Measurements from ENCODE around the gene ACVRL1. TPM values are rescaled to one million over a fixed set of nuclear protein-coding genes. Genes with fewer than 3 reads are reported as not detected.

The ACVRL1 gene
- total RNA-seq, 1 donor from 2014 or later = 933 TPM

DNA sequence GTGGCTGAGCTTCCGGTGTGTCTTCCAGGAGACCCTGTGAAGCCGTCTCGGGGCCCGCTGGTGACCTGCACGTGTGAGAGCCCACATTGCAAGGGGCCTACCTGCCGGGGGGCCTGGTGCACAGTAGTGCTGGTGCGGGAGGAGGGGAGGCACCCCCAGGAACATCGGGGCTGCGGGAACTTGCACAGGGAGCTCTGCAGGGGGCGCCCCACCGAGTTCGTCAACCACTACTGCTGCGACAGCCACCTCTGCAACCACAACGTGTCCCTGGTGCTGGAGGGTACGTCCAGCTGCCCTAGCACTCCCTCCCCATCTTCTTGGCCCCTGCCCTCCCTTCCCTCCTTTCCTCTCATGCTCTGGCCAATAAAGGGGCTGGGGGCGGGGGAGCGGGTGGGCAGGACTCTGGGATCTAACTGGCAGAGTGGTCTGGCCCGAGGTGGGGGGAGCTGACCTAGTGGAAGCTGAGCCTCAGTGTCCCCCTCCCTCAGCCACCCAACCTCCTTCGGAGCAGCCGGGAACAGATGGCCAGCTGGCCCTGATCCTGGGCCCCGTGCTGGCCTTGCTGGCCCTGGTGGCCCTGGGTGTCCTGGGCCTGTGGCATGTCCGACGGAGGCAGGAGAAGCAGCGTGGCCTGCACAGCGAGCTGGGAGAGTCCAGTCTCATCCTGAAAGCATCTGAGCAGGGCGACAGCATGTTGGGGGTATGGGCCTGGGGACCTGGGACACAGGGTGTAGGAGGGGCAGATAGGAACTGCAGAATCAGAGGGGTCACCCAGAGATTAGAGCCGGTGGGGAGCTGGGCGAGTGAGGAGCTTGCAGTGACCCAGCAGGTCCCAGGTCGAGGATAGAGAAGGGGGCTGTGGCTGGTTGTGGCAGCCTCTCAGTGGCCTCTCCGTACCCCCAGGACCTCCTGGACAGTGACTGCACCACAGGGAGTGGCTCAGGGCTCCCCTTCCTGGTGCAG lies 6.0 kb downstream of the ACVRL1 start:
- no peak for DNase-seq (ENCODE audit: extremely low read depth, low read depth, low spot score)

DNA sequence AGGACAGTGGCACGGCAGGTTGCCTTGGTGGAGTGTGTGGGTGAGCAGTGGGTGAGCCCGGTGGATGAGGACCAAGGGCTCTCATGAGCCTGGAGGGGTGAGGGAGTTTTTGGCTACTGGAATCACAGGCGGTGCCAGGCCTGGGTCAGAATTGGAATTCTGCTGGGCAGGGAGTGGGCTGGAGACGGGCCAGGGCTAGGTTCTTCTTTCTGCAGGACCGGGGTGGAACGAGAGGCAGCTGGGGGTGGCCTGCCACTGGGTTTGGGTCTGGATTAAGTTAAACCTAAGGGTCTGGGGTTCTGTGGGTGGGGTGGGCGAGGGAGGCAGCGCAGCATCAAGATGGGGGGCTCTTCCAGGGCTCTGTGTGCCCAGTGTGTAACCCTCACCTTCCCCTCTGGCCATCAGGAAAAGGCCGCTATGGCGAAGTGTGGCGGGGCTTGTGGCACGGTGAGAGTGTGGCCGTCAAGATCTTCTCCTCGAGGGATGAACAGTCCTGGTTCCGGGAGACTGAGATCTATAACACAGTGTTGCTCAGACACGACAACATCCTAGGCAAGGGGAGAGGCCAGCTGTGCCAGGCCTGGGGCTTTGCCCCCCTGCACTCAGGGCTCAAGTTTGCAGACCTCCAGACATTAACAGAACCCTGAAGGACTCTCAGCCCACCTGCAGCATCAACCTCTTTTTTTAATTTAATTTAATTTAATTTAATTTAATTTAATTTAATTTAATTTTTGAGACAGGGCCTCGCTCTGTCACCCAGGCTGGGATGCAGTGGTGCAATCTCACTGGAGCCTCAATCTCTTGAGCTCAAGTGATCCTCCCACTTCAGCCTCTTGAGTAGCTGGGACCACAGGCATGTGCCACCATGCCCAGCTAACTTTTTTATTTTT lies 7.0 kb downstream of the ACVRL1 start:
- no peak for DNase-seq (ENCODE audit: extremely low read depth, low read depth, low spot score)

DNA sequence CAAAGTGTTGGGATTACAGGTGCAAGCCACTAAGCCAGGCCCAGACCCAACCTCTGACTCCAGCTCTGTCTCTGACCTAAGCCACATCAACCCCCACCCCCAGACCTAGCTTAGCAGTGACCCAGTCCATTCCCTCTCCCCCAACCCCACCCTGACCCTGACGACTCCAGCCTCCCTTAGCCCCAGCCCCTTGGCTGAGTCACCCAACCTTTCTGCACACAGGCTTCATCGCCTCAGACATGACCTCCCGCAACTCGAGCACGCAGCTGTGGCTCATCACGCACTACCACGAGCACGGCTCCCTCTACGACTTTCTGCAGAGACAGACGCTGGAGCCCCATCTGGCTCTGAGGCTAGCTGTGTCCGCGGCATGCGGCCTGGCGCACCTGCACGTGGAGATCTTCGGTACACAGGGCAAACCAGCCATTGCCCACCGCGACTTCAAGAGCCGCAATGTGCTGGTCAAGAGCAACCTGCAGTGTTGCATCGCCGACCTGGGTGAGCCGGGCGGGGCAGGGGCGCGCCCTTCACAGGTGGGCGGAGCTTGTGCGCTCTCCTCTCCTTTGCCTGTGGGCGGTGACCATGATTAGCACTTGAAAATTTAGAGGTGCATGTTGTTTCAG lies 7.8 kb downstream of the ACVRL1 start:
- DNase-seq (ENCODE audit: extremely low read depth, low read depth, low spot score) = no peak

DNA sequence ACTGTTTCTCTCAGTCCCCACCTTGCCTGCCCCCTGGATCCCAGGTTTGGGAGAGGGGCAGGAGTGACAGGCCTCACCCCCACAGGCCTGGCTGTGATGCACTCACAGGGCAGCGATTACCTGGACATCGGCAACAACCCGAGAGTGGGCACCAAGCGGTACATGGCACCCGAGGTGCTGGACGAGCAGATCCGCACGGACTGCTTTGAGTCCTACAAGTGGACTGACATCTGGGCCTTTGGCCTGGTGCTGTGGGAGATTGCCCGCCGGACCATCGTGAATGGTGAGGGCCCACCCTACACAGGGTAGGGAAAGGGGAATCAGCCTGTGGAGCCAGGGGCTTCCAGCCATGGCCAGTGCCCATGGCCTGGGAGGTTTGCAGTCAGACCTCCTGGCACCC lies 8.6 kb downstream of the ACVRL1 start:
- DNase-seq (ENCODE audit: extremely low read depth, low read depth, low spot score) = no peak

DNA sequence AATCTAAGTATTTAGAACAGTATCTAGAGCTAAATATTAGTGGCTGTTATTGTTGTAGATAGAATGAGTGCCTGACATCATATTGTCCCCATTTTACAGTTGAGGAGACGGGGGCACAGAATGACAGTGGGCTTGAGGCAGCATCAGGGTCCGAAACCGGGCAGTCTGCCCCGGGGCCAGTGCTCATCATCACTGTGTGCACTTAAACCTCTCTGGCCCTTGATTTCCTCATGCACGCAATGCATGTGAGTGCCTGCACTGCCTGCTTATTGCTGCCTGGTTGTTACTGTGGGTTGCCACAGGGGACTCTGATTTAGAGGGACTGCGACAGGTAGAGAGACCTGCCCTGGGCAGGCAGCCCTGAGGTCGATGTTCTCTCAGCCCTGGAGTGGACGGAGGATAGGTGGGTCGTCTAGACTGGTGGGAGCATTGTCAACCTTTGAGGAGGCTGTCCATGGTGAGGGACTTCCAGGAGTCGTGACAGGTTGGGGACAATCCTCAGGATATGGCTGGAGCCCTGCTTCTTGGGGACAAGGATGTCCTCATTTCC lies 9.8 kb downstream of the ACVRL1 start:
- DNase-seq (ENCODE audit: extremely low read depth, low read depth, low spot score) = no peak

DNA sequence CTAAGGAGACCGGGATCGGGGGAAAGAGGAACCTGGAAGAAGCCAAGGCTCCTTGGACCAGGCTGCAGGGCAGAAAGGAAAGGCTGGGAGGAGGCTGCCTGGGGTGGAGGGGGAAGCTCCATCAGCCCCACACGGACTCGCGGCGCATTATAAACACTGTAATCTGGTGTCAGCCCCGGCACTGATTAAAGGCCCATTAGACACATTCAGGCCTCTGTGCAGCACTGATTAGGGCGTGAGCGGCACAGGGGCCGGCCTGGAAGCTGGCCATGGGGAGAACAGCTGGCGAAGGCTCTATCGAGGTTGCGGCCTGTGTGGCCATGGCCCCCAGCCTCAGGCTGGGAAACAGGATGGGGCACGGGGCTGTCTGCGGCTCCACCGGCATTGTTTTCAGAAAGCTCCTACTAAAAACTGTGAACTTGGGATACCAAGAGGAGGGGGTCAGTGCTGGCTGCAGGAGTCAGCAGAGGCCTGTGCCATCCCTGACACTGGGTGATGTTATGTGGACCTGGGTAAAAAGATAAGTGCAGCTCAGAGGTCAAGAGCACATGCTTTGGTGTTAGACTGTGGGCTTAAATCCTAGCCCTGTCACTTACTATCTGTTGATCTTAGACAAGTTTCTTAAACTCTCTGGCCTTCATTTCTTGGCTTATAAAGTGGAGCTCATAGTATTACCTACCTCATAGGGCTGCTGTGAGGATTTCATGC lies 10.6 kb downstream of the ACVRL1 start:
- DNase-seq (ENCODE audit: extremely low read depth, low read depth, low spot score) = no peak

DNA sequence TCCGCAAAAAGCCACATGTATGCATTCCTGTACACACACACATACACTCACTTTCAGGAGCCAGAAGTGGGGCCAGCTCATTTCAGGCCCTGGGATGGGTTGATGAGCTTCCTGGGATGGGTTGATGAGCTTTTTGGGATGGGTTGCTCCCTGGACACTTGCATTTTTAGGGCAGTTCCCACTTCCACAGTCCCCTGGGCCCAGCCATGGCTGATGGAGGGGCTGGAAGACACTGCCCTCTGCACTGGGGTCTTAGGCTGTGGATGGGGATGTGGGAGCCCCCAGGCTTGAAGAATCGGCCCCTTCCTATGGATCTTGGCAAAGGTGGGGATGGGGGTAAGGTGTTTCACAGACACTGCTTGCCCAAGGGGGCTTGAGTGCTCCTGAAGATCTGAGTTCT lies 12.7 kb downstream of the ACVRL1 start:
- DNase-seq (ENCODE audit: extremely low read depth, low read depth, low spot score) = no peak

DNA sequence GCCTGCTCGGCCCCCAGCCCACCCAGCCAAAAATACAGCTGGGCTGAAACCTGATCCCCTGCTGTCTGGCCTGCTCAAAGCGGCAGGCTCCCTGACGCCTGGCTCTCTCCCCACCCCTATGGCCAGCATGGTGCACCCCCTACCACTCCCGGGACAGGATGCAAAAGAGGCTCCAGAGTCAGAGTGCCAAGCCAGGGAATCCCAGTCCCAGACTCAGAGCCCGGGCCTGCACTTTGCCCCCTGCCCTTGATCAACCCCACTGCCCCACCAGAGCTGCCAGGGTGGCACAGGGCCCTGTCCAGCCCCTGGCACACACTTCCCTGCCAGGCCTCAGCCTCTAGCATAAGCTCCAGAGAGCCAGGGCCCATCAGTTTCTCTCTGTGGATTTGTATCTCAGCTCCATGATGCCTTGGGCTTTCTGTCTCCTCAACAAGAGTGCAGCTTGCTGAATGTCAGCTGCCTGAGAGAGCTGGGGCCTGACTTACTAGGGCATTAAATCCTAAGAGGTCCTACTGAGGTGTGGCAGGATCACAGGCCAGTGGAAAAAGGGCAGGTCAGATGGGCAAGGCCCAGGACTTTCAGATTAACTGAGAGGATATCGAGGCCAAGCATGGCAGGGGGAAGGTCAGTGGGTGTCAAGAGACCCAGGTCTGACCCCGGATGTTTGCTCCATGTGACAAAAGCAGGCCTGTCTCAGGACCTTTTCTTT lies 13.9 kb downstream of the ACVRL1 start:
- no peak for DNase-seq (ENCODE audit: extremely low read depth, low read depth, low spot score)

DNA sequence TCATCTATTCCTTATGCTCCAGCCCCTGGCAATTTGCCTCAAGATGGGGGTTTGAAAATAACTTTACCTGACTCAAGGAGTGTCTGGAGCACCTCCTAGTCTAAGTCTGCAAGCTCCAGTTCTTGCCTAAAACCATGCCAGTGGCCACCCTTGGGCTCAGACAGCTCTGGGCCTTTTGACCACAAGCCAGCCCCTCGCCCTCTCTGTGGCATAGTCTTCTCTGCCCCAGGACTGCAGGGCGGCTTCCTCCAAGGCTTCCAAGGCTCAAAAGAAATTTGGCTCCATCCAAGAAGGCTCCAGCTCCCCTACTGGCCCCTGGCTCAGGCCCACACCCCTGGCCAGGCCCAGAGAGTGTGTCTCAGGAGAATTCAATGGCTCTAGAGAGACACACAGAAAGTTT lies 14.8 kb downstream of the ACVRL1 start:
- DNase-seq (ENCODE audit: extremely low read depth, low read depth, low spot score) = no peak

DNA sequence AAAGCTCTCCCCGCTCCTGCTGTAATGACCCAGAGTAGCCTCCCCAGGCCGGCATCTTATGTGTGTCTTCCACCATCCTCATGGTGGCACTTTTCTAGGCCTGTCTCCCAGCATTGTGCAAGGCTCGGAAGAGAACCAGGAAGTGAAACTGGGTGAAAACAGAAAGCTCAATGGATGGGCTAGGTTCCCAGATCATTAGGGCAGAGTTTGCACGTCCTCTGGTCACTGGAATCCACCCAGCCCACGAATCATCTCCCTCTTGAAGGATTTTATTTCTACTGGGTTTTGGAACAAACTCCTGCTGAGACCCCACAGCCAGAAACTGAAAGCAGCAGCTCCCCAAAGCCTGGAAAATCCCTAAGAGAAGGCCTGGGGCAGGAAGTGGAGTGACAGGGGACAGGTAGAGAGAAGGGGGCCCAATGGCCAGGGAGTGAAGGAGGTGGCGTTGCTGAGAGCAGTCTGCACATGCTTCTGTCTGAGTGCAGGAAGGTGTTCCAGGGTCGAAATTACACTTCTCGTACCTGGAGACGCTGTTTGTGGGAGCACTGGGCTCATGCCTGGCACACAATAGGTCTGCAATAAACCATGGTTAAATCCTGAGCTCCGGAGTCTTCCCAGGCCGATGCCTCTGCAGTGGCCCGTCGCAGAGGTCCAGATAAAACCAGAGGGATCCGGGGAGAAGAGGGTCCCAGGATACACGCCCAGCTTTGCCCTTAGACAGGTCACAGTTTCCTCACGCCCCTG lies 15.6 kb downstream of the ACVRL1 start:
- no peak for DNase-seq (ENCODE audit: extremely low read depth, low read depth, low spot score)

DNA sequence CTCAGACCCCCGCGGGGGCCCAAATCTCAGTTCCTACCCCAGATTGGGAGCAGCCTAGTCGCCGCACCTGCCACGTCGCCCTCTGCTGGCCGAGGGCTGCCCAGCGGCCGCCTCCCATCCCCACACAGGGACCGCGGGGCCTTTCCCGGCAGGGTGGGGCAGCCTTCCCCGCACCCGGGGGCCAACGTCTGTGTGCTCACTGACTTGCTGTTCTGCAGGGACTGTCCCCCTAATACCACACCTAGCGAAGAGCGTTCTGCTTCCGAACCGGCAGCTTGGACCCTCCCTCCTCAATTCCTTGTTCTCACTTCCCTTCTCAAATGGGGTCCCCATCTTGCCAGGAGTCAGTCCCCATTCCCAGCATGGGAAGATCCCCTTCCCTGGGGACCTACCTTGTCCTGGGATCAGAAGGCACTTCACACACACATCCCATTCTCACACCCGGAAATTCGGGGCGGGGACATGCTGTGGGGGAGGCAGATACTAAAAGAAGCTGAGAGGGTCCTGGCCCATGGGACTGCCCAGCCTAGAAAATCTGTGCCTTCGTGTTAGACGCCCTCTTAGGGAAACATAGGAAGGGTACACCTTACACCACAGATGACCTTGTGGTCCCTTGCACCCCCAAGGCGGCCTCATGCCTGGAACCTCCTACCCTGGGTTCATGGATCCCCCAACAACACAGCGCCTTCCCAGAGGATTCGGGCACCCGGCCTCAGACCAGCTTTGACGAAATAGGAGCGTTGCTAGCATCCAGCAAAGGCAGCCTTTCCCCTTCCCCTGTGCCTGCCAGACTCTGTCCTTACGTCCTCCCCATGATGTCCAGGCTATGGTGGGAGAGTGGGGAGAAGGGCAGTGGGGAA lies 16.4 kb downstream of the ACVRL1 start:
- no peak for DNase-seq (ENCODE audit: extremely low read depth, low read depth, low spot score)

DNA sequence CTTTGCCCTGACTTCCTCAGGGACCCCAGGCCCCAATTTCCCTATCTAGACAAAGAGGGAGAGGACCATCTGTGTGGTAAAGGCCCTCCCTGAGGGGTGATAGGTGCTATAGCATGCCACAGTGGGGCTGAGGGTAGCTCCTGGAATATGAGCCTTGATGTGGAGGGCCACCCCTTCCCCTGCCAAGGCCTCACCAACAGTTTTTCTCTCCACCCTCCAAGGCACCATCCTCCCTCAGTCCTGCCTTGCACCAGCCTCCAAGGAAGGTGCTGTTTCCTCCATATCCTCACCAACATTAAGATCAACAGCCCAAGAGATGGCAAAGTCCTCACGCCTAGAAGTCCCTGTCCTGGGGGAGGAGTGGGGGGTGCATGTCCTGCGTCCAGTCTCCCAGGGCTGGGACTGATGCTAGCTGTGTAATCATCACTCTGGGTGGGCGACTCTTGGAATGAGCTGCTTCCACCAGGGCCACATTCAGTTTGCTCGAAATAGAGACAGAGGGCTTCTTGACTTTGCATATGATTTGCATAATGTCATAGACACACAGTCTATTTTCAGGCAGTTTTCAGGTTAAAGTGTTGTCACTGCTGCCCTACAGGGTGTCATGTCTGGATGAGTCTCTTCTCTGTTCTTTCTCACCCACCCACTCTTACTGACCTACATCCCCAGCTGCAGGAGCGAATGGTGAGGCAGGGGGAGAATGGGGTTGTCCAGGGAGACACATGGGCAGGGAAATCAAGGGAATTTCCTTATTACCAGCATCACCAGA lies 17.4 kb downstream of the ACVRL1 start:
- DNase-seq (ENCODE audit: extremely low read depth, low read depth, low spot score) = no peak

DNA sequence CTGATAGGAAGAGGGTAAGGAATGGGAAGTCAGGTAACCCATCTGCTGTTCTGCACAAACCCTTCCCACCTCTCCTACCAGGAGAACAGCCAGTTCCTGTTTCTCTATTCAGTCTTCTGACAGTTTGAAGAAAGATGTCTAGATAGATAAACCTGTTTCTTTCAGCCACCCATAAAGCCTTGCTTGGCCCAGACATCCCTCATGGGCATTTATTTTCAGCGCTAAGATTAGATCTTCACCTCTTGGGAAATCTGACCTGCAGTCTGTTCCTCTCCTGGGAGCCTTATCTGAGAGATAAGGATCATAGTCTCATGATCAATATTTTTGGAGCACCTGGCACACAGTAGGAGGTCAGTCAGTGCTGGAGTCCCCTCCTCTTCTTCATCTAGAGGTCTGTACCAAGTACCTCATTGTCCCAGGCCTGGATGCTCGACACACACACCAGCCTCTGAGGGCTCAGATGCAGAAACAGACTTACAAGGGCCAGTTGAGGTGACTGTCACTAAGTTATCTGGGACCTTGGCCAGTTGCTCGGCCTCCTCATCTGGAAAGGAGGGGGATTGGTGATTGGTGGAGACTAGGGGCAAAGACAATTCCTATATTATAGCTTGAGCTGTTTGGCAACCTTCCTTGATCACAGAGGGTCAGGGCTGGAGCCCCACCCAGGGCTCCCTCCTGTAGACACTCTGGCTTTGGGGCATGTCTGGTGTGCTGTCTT lies 18.2 kb downstream of the ACVRL1 start:
- DNase-seq (ENCODE audit: extremely low read depth, low read depth, low spot score) = no peak

DNA sequence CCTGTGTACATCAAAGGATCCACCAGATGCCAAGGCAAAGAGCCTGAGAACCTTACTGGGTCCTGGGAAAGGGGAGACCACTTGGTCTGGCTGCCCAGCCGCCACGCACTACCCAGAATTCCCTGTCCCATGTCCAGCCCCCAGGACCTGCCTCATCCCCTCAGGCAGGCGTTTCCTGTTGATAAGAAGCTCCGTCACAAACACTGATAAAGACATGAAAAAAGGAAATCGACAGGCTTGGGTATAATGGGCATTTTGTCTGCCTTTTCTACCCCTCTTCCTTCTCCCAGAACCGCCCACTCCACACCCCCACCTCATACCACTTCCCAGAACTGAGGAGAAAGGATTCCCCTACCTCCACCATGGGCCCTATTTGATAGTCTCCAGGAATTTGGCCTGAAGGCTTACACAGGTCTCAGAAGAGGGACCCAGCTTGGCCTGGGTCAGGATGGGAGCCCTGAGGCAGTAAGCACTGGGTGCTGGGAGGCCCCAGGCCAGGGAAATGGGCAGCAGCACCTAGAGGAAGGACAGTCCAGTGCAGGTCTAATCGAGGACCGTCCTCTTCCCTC lies 18.8 kb downstream of the ACVRL1 start:
- DNase-seq (ENCODE audit: extremely low read depth, low read depth, low spot score) = no peak

DNA sequence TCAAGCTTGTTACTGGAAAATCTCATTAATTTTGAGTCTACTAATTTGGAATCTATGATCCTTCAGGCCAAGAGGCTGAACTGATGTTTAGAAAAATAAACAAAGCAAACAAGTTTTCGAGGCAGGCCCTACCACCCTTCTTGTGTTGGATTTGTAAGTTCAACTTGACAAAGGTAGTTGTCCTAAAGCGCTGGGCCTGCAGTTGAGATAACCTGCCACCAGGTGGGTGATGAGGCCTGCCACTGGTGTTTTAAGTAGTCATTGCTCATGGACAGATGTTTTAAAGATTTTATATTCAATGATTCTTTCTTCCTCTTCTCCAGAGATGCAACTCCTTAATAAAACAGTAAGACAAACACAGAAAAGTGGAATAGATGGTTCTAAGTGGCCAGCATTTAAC lies 19.4 kb downstream of the ACVRL1 start:
- DNase-seq (ENCODE audit: extremely low read depth, low read depth, low spot score) = no peak

Measured in glomerular endothelial cell (primary cell).